Measurements from ENCODE around the gene MYH10.

MYH10 gene

DNA sequence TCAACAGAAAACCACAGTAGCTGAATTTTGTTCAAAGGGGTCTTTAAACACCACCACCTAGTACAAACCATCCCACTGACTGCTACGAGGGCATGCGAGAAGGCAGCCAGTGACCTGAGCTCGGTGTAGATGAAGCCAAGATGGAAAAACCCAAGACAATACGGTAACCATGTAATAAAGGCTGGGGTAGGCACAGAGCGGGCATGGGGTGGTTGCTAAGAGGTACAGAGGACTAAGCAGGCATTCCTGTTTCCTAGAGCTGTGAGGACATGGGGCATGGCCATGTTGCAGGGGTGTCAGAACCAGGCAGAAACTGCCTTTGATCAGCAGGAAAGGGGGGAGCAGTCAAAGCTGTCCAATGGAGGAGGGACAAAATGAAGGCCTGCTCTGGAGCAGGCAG, 142.8 kb downstream of the MYH10 start:
- DNase-seq: no peak
- in situ Hi-C loops (cut with HindIII; ENCODE audit: low pct_ligation_motif_present, low pct_unique_long_range_greater_than_20kb, low sequenced_read_pairs): no loop called here

DNA sequence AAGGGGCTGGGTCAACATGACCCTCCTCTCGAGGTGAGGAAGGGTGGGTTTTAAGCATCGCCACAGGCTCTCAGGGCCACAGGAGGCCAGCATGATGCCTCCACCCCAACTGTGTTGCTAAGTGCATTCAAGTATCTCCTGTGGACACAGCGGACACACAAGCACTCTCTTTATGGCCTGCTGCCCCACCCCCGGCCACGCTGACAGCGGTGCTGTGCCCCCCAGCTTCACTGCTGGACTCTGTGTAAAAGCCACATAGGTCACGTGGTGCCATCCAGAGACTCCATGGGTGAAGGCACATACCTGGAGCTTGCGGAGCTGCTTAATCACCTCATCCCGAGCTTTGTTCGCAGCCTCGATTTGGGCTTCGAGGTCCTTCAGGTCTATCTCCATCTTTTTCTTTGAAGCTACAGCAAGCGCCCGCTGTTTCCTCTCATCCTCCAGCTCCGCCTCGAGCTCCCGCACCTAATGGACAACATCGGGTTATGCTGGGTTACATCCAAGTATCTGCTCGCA, 143.3 kb downstream of the MYH10 start:
- in situ Hi-C loops (cut with HindIII; ENCODE audit: low pct_ligation_motif_present, low pct_unique_long_range_greater_than_20kb, low sequenced_read_pairs): no loop called here

DNA sequence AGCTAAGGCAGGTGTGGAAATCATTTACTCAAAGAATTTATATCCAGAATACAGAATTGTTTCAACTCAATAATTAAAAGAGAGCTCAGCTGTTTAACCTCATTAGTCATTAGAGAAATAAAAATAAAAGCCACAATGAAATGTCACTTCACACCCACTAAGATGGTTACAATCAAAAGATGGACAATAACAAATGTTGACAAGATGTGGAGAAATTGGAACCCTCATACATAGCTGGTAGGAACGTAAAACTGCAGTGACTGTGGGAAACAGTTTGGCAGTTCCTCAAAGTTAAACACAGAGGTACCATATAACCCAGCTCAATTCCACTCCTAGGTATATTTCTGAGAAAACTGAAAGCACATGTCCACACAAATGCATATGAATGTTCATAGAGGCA, 145.0 kb downstream of the MYH10 start:
- DNase-seq: no peak
- in situ Hi-C loops (cut with HindIII; ENCODE audit: low pct_ligation_motif_present, low pct_unique_long_range_greater_than_20kb, low sequenced_read_pairs): no loop called here

More for the DNA sequence above, 143.3 kb downstream of the MYH10 start:
- DNase-seq: no peak

DNA sequence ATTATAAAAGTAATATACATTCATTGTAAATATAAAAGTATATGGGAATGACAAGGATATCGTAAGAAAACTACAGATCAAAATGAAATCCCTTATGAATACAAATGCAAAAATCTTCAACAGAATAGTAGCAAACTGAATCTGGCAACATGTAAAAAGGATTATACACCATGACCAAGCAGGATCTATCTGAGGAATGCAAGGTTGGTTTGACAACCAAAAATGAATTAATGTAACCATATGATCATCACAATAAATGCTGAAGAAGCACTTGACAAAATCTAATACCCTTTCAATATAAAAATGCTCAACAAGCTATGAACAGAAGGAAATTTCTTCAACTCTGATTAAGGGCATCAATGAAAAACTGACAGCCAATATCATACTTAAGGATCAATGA, 146.1 kb downstream of the MYH10 start:
- DNase-seq: no peak
- in situ Hi-C loops (cut with HindIII; ENCODE audit: low pct_ligation_motif_present, low pct_unique_long_range_greater_than_20kb, low sequenced_read_pairs): no loop called here

DNA sequence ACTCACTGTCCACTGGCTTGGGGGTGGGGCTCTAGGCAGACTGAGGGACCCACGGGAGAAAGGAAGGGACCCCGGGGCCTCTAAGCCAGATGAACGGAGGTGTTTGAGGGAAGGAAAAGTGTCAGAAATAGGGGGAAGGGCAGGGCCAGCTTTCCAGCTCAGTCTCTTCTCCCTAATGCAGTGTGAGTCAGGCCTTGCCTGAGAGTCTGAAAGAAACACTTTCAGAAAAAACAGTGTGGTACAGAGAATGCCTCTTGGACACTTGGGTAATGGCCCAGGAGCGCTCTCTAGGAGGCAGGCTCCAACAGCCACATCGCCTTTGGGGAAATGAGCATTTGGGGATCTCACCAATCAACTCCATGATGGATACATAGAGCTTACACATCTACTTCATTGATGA, 148.0 kb downstream of the MYH10 start:
- DNase-seq: no peak
- in situ Hi-C loops (cut with HindIII; ENCODE audit: low pct_ligation_motif_present, low pct_unique_long_range_greater_than_20kb, low sequenced_read_pairs): no loop called here

DNA sequence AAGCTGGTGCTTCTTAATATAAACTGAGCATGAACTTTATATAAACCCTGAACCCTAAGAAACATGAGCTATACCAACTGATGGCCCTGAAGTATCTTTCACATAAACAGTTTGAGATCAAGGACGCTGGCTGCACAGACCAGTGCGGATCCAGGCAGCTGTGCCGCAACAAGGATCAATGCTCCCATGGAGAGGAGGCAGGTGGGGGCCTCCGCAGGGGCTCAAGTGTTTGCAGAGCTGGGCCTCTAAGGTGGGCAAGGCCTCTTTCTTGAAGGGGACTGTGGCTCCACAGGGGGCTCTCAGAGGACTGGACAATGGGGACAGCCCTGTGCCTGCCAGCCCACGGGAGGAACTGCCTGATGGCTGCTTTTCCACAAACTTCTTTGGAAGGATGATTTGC, 148.8 kb downstream of the MYH10 start:
- no peak for DNase-seq
- in situ Hi-C loops (cut with HindIII; ENCODE audit: low pct_ligation_motif_present, low pct_unique_long_range_greater_than_20kb, low sequenced_read_pairs): no loop called here

DNA sequence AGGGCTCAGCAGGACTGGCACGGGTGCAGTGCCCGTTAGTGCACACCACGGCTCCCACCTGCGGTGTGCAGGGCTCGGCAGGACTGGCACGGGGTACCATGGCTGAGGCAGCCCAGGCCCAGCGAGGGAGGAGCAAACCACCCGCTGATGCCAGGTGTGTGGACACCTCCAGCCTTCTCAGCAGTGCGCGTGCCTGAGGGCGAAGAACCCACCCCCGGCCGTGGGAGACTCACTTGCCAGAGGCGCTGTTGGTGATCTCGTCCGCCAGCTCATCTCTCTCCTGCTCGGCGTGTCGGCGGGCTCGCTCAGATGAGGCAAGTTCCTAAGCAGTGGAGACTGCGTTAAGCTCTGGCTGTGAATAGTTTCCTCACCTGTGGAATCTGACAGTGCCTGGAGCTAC, 149.4 kb downstream of the MYH10 start:
- no peak for DNase-seq
- in situ Hi-C loops (cut with HindIII; ENCODE audit: low pct_ligation_motif_present, low pct_unique_long_range_greater_than_20kb, low sequenced_read_pairs): no loop called here

DNA sequence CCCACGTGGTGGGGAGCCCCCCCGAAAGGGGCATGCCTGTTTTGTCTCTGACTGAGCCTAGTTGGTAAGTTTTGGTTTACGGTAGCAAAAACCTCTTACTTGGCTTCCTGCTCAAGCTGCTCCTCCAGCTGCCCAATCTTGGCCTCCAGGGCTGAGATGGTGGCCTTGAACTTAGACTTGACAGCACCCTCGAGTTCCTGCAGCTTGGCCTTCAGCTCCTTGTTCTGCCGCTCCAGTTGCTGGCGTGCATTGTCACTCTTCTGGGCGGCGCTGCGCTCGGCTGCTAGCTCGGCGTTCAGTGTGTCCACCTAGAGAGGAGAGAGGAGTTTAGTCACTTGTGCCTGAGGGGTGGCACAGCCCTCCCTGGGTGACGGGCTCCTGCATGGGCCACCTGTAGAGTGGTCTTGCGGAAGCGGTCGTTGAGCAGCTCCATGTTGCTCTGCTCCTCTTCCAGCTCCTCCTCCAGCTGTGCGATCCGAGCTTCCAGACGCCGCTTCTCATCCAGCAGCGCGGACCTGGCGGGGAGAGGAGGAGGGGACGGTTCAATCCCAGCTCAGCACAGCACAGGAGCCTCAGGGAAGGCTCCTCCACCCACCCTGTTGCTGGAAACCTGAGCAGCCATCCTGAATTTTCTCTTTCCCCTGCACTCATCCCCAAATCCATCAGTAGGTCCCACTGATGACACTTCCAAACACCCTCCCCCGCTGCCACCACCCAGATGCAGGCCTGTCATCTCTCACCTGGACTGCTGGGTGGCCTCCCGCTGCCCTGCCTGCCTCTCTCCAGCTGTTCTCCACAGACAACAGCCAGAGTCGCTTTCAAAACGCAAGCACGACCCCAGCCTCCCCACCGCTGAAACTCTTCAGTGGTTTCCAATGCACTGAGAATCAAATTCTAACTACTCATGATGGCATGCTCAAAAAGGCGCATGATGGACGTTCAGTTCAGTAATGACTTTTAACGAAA, 150.2 kb downstream of the MYH10 start:
- in situ Hi-C loops (cut with HindIII; ENCODE audit: low pct_ligation_motif_present, low pct_unique_long_range_greater_than_20kb, low sequenced_read_pairs): no loop called here
- DNase-seq: no peak

DNA sequence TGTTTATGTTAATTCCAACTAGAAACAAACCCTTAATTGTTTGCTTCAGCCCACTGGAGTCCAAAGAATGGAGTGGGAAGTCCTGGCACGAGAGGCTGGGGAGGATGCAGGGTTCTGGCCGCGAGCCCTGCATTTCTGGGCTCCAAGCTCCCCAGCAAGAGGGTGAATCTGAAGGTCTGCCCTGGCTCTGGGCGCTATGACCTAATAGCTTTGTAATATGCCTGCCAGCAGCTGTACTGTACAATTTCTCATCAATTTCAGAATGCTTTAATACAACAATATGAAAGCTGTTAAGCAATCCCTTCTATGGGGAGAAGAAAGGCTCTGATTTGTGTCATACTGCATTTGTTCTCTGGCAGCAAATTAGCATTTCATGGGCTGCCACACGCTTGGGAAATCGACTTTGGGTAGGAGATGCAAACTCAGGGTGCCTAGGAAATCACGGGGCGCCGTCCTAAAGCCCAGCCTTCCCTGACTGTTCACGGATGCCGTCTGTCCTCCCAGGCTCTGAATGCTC, 151.0 kb downstream of the MYH10 start:
- in situ Hi-C loops (cut with HindIII; ENCODE audit: low pct_ligation_motif_present, low pct_unique_long_range_greater_than_20kb, low sequenced_read_pairs): no loop called here
- DNase-seq: no peak

DNA sequence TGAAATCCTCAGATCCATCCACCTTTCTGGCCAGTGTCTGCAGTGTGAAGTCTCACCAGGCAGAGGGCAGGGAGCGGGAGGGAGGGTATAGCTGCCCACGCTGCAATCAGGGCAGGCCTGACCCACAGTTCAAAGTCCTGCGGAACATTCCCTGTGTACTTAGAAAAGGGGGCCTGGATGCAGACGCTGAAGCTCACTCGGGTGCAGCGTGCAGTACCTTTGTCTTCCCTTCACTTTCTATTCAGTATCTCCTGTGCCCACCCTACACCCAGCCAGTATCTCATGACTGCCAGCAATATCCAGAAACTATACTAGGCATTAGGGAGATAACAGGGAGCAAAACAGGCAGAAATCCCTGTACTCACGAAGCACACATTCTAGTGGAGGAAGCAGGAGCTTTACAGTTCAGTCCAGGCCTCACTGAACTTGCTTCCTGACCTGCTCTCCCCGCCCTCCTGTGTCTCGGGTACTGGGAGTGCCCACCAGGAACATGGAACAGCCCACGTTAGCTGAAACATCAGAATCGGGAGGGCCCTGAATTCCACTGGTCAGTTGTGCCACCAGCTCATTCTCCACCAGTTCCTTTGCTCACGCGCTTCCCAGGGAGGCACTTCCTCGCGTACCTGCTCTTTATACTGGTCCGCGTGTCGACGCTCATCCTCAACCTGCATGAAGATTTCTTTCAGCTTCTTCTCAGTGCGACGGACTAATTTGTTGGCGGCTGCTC, 152.6 kb downstream of the MYH10 start:
- in situ Hi-C loops (cut with HindIII; ENCODE audit: low pct_ligation_motif_present, low pct_unique_long_range_greater_than_20kb, low sequenced_read_pairs): no loop called here

DNA sequence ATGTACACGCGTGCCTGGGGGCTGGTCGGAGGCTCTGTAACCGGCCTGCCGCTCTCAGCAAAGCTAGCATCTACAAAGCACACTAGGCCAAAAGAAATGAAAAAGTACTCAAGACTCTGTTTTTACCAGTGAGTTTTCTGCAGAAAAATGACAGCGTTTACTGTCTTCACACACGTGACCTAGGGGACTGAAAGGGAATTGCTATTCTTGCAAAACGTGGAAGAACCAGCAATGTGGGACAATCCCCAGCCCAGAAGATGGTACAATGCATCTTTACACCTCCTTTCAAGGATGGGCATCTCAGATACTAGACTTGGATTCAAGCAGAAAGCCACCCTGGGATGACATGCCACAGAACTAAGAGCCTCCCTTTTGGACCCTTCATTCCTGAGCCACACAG, 153.4 kb downstream of the MYH10 start:
- in situ Hi-C loops (cut with HindIII; ENCODE audit: low pct_ligation_motif_present, low pct_unique_long_range_greater_than_20kb, low sequenced_read_pairs): no loop called here
- DNase-seq: no peak

More for the DNA sequence above, 152.6 kb downstream of the MYH10 start:
- DNase-seq: no peak

DNA sequence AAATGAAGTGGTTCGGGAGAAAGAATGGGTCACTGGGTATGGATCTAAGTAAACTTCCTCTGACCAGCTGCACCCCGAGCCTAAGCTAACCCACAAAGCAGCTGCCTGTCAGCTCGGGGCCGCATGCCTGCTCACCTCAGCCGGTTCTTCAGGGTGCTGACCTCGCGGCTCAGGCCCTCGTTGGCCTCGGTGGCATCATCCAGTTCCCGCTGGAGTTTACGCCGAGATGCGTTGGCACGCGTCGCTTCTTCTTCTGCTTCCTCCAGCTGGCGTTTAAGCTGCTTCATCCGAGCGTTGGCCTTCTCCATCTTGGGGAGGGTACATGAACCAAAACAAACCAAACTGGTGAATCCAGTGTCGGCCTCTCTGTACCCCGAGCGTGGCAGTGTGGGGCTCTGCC, 153.8 kb downstream of the MYH10 start:
- in situ Hi-C loops (cut with HindIII; ENCODE audit: low pct_ligation_motif_present, low pct_unique_long_range_greater_than_20kb, low sequenced_read_pairs): no loop called here
- DNase-seq: no peak

DNA sequence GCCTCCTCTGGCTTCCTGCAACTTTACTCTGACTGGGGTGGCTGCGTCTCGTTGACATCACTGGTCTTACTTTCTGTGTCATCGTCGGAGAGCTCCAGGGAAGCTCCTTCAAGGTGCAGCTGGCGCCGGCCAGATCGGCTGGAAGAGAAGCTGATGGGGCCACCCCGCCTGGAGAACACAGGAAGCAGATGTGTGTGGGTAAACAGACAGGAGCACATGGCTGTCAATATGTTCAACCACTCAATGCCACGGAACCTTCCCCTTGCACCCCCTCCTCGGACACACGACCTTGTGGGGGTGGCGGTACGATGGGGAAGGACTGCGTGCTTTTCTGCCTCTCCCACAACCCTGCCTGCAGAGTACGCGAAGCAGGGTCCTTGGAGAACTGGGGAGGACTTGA, 154.7 kb downstream of the MYH10 start:
- DNase-seq: no peak
- in situ Hi-C loops (cut with HindIII; ENCODE audit: low pct_ligation_motif_present, low pct_unique_long_range_greater_than_20kb, low sequenced_read_pairs): no loop called here

DNA sequence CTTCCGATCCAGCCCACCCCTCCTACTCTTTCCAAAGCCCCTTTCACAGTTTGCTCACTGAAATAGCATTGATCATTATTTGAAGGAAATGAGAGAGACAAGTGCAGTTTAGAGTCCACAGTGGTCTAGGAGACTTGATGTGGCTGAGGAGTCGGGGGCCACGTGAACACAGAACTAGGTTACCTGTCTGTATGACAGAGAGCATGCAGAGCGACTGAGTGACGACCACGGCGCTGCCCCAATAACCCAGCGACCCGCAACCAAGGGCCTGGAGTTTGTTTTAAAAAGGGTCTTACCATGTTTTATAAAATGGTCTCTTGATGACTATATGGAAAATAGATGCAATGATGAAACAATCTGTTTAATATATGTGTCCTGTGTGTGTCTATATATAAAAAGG, 155.3 kb downstream of the MYH10 start:
- no peak for DNase-seq
- in situ Hi-C loops (cut with HindIII; ENCODE audit: low pct_ligation_motif_present, low pct_unique_long_range_greater_than_20kb, low sequenced_read_pairs): no loop called here

DNA sequence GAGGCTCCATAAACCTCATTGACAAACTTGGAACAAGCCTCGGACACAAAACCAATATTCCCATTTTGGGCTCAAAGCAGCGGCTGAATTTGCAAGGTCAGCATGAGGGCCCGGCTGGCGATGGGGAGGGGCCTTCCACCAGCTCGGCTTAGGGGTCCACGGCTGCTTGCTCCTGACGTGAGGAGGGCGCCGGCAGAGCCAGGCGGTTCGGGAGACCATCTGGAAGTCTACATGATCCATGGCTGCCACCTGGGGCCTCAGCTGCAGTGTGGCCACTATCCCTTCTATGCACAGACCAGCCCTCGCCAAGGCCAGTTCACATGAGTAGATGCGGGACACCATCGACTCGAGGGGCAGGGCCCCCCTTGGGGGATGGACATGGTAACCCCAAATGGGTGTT, 155.7 kb downstream of the MYH10 start:
- no peak for DNase-seq
- in situ Hi-C loops (cut with HindIII; ENCODE audit: low pct_ligation_motif_present, low pct_unique_long_range_greater_than_20kb, low sequenced_read_pairs): no loop called here

DNA sequence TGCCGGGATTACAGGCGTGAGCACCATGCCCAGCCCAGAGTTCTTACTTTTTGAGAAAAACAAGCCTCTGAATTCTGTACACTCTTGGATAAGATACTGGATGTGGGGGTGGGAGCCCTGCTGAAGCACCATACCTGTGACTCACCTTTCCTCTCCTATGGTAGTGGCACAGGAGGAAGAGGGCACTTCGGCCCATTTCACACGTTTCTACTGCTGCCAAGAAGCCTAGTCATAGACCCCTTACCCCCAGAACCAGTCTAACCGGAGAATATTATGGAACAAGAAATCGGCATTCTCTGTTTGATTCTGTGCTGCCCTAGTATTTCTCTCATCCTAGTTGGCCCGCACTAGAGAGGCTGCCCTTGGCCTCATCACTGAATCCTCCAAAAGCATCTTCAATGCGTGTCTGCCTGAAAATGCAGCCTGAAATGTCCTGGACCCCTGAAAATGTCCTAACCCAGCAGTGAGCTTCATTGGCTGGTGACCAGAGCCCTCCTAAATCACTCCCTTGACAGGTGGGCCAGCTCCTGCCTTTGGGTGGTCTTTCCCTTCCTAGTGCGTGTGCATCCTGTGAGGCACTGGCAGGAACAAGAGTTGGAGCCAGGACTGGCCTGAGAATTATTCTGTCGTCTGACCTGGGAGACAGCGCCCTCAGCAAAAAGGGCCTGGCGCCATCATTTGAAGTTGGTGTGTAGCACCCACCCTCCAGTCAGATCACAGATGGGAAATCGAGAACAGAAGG, 156.9 kb downstream of the MYH10 start:
- in situ Hi-C loops (cut with HindIII; ENCODE audit: low pct_ligation_motif_present, low pct_unique_long_range_greater_than_20kb, low sequenced_read_pairs): no loop called here
- no peak for DNase-seq

DNA sequence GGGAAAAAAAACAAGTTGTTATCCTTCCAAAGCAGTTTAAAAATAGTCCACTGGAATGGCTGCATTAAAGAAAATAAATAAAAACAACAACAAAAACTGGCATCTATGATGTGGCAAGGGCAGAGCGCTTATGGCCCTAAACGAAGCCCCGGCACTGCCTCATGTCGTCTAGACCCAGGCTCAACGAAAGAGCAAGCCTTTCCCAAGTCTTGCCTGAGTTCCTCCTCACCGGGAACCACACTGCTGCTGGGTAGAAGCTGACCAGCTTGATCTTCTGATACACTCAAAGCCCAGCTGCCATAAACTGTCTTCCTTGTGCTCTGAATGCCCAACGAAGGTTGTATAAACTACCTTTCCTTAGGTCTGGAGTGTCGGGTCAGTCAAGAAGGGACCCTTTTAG, 157.9 kb downstream of the MYH10 start:
- in situ Hi-C loops (cut with HindIII; ENCODE audit: low pct_ligation_motif_present, low pct_unique_long_range_greater_than_20kb, low sequenced_read_pairs): no loop called here
- DNase-seq: no peak

DNA sequence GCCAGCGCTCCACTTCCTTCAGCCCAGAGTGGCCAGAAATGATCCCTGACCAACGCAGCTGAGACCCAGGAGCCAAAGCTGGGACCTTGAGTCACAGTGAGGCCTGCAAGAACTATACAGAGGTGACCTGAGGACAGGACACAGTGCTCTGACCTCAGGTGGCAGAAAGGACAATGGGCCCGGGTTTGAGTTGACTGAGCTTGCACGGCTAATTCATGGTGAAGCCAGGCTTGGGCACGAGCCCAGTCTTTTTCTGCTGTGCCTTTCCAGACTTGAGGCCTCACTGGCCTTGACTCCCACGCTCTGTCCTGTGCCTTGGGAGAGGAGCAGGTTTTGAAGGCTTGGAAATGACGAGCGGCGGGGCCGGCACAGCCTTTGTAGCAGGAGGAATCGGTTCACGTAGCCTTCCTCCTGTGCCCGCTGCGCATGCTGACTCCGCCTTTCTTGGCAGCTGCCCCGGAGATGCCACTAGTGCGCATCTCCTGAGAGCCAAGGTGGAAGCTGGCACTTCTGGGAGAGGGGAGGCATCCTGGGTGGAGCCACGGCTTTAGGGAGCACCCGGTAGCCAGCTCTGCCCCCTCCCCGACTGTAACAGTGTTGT, 160.0 kb downstream of the MYH10 start:
- in situ Hi-C loops (cut with HindIII; ENCODE audit: low pct_ligation_motif_present, low pct_unique_long_range_greater_than_20kb, low sequenced_read_pairs): no loop called here
- DNase-seq: peak; percentile 60
